Right lobe of liver (tissue), 6 donors: Measurements from ENCODE around the gene ERC2. TPM values are rescaled to one million over a fixed set of nuclear protein-coding genes. Genes with fewer than 3 reads are reported as not detected.
"Not testable (repeated sequence)": the region's sequence is repeated elsewhere in the genome, so short reads cannot be mapped to it uniquely, and the experiment has no call there.

Experiments used
- ATAC-seq, 4 donors: fragments of 200-7000 bp; cut with Tn5 transposase; one replicate each; pipeline ENCODE4 v1.9.1; 2020; ENCODE audit warnings: mild to moderate bottlenecking in 4 of 4, moderate library complexity in 4 of 4
- DNase-seq, 3 donors: peaks; one replicate each; pipeline ENCODE4 v3.0.0-alpha.2; 2020
- H3K27ac ChIP-seq, 3 donors: fragments of 200-600 bp; one replicate each; pipeline ENCODE4 v1.8.0; 2022
- H3K27me3 ChIP-seq, 2 donors: fragments of 200-600 bp; one replicate each; pipeline ENCODE4 v1.8.0; 2022
- H3K36me3 ChIP-seq, 4 donors: fragments of 200-600 bp; sonication (generic) in 1 of 4; one replicate each; pipeline versions ENCODE4 v1.5.1 to v1.8.0; 2017 to 2022; ENCODE audit warnings: control low read depth in 1 of 4
- H3K4me1 ChIP-seq, 4 donors: fragments of 200-600 bp; sonication (generic) in 1 of 4; one replicate each; pipeline versions ENCODE4 v1.5.1 to v1.8.0; 2017 to 2022; ENCODE audit warnings: control low read depth in 1 of 4
- H3K4me3 ChIP-seq, 3 donors: fragments of 200-600 bp; one replicate each; pipeline ENCODE4 v1.8.0; 2022
- H3K9me3 ChIP-seq, 4 donors: fragments of 200-600 bp; sonication (generic) in 1 of 4; one replicate each; pipeline versions ENCODE4 v1.5.1 to v1.8.0; 2017 to 2022; ENCODE audit warnings: control low read depth in 1 of 4
- CTCF ChIP-seq, 4 donors: fragments of 200-600 bp in 3 of 4; fragments of 450-650 bp in 1 of 4; IDR thresholded peaks; one replicate each; pipeline versions ENCODE4 v1.5.1 to v1.8.0; 2016 to 2022; ENCODE audit warnings: antibody characterized with exemption in 4 of 4, mild to moderate bottlenecking in 2 of 4
- POLR2A ChIP-seq: fragments of 450-650 bp; IDR thresholded peaks from one replicate; pipeline ENCODE4 v1.6.1; 2017; ENCODE audit warnings: antibody characterized with exemption, mild to moderate bottlenecking
- WGBS: methylation state at CpG from one replicate; pipeline ENCODE4 v1.1.6; 2018; ENCODE audit warnings: low coverage, low lambda C conversion rate; ENCODE audit not compliant: insufficient coverage; ENCODE audit errors: missing lambda C conversion rate; 5-methylcytosine and 5-hydroxymethylcytosine counted together
- intact Hi-C, 2 donors: fragments of 100-400 bp; cut with DNase I; formaldehyde crosslinking; loops; one replicate each; pipeline versions ENCODE4 v1.11.2 to v1.14.1; 2022
- total RNA-seq, 6 experiments: library from RNA; depleted of rRNA in 2 of 6; stranded (reverse); fragments of >200 nt in 2 of 6; fragmentation: NEBNext Ultra II Directional in 3 of 6; extraction: Animal tissue kit (Norgen Biotek cat#: 25700) in 3 of 6; gene quantifications; one replicate each; pipeline versions ENCODE4 v1.1.0 to v1.2.4, GENCODE V29; 2016 to 2023
- donor health status: DM: no; HTN: yes; CAD: no.
- donor health status: DM: no; HTN: no; CAD: no.
- donor health status: DM: no; HTN: no; CAD: no.
- donor health status: DM: no; HTN: yes; CAD: no.
- donor health status: DM: no; HTN: yes; CAD: no.

ERC2 gene
- total RNA-seq, 6 experiments from 2014 or later, result not detected

GRCh38 chr3:56275120-56275519 is 193.1 kb downstream of the ERC2 start:
- DNase-seq (no peak), ATAC-seq (no peak)
- 75% methylated on average over 2 of the region's 2 CpGs for WGBS
- Histone ChIP-seq H3K27me3 (no peaks in the 10 kb centered on the region), H3K9me3 (no peaks in the 10 kb centered on the region), H3K4me1 (no peaks in the 10 kb centered on the region), H3K27ac (no peak overlapping the region), H3K4me3 (no peak overlapping the region), H3K36me3 (no peaks in the 10 kb centered on the region)
- TF ChIP-seq CTCF (IDR thresholded peaks at IDR 0.05), result no peak
- TF ChIP-seq POLR2A, result no peak
- intact Hi-C loops, result no loop called here

DNA sequence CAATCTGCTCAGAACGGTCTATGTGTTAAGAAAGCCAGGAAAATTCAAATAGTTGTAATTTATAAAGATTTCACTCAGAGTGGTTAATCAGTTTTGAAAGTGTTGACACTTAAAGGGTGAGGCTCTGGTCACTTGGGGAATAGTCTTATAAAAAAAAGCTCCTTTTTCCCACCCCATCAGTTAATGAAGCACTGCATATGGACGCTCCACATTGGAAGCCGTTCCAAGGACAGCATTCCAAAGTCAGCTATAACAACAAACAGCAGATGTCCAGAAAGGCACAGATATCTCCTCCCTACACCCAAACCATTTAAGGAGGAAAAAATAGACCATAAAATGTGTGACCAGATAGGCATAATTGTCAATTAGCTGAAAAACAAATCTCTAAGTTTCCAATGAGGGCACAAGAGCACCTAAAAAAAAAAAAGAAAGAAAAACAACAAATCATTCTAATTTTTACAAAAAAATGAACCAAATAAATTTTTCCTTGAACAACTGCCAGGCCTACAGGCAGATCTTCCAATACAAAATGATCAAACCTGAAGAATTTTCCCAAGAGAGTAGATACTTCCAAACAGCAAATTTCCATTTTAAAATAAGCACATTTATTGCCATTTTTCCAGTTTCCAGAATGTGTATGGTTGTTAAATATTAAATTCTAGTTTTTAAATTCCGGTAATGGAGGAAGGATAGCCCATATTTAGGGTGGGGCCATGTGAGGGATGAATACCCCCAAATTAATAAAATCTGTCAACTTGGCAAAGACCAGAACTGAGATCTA is 198.3 kb downstream of the ERC2 start:
- intact Hi-C loops, result no loop called here
- WGBS, result 41% methylated on average over 4 of the region's 4 CpGs
- no peak for DNase-seq
- no peaks in the 10 kb centered on the region for H3K27me3 ChIP-seq
- no peak for ATAC-seq
- H3K36me3 ChIP-seq, result no peaks in the 10 kb centered on the region
- no peak overlapping the region for H3K4me3 ChIP-seq
- no peak for TF ChIP-seq POLR2A
- no peak for TF ChIP-seq CTCF (IDR thresholded peaks at IDR 0.05)
- H3K27ac ChIP-seq, result no peak overlapping the region
- H3K9me3 ChIP-seq, result no peaks in the 10 kb centered on the region
- no peaks in the 10 kb centered on the region for H3K4me1 ChIP-seq

- H3K27me3 ChIP-seq, result no peaks in the 10 kb centered on the region
- intact Hi-C loops, result no loop called here
- no peaks in the 10 kb centered on the region for H3K4me1 ChIP-seq
- TF ChIP-seq CTCF (IDR thresholded peaks at IDR 0.05), result no peak
- TF ChIP-seq POLR2A, result no peak
- ATAC-seq (no peak), DNase-seq (no peak)
- WGBS, result 71% methylated on average over 4 of the region's 4 CpGs
- H3K9me3 ChIP-seq, result no peaks in the 10 kb centered on the region
- no peak overlapping the region for H3K27ac ChIP-seq
- H3K4me3 ChIP-seq, result no peak overlapping the region
- H3K36me3 ChIP-seq, result no peaks in the 10 kb centered on the region
Observed at GRCh38 chr3:56268616-56269383, 199.5 kb downstream of the ERC2 start.

DNA sequence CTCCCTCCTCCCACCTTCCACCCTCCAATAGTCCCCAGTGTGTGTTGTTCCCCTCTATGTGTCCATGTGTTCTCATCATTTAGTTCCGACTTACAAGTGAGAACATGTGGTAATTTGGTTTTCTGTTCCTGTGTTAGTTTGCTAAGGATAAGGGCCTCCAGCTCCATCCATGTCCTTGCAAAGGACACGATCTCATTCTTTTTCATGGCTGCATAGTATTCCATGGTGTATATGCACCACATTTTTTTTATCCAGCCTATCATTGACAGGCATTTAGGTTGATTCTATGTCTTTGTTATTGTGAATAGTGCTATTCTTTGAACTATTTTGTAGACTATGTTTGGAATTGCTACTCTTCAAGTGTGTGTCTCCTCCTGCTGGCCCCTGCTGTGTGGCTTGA is 206.4 kb downstream of the ERC2 start:
- H3K9me3 ChIP-seq, ATAC-seq, H3K36me3 ChIP-seq, H3K4me1 ChIP-seq, H3K27me3 ChIP-seq, H3K4me3 ChIP-seq, intact Hi-C loops, DNase-seq, H3K27ac ChIP-seq: not testable (repeated sequence)
- 46% methylated on average over 2 of the region's 2 CpGs for WGBS

DNA sequence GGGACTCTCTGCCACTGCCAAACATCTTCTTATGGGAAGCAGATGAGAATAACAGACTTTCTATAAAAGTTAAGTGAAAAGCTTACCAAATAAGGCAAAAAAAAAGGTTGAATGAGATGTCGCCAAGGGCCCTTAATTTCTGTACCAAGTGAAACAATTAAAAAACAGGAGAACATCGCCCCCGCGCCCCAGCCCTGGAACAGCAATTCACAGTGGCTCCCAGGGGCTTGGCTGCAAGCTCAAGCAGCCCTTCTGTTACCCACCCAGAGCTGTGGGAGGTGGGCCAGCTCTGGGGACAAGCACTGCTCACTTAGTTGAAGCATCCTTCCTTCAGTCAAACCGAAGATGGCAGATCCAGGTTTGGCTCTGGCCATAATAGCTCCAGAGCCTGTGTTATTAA is 208.0 kb downstream of the ERC2 start:
- WGBS, result 63% methylated on average over 5 of the region's 5 CpGs
- intact Hi-C loops, result no loop called here
- no peak for TF ChIP-seq POLR2A
- TF ChIP-seq CTCF (IDR thresholded peaks at IDR 0.05), result no peak

More for the DNA sequence above, 208.0 kb downstream of the ERC2 start:
- Histone ChIP-seq H3K36me3 (no peaks in the 10 kb centered on the region), H3K27me3 (no peaks in the 10 kb centered on the region), H3K4me1 (no peaks in the 10 kb centered on the region), H3K27ac (no peak overlapping the region), H3K9me3 (no peaks in the 10 kb centered on the region), H3K4me3 (no peak overlapping the region)
- DNase-seq (no peak), ATAC-seq (no peak)
